K562 (cell line): ENCODE data around the gene FAM118B. TPM values are rescaled to one million over a fixed set of nuclear protein-coding genes. Genes with fewer than 3 reads are reported as not detected.

Source experiments
- BRD4 ChIP-seq: fragments of 200-600 bp; sonication (generic); IDR thresholded peaks from 2 replicates; pipeline ENCODE4 v1.6.1; 2017; ENCODE audit warnings: inconsistent platforms
- GTF2E2 ChIP-seq: fragments of 200-800 bp; sonication (Bioruptor generic); IDR thresholded peaks from 2 replicates; pipeline ENCODE4 v1.6.1; 2016; ENCODE audit warnings: missing genetic modification characterization, missing compliant biosample characterization
- ILF3 ChIP-seq: fragments of 450-650 bp; IDR thresholded peaks from 2 replicates; pipeline ENCODE4 v1.6.1; 2018; ENCODE audit warnings: antibody characterized with exemption, mild to moderate bottlenecking, moderate library complexity, borderline replicate concordance
- KDM1A ChIP-seq, 2 experiments: fragments of 450-650 bp; IDR thresholded peaks; 2 replicates each; pipeline ENCODE4 v1.6.1; 2016; ENCODE audit warnings: mild to moderate bottlenecking in 2 of 2
- KLF16 ChIP-seq: IDR thresholded peaks from 2 replicates; pipeline ENCODE4 v1.6.1; 2016; ENCODE audit warnings: antibody characterized with exemption
- MAFF ChIP-seq: IDR thresholded peaks from 2 replicates; pipeline ENCODE4 v1.6.1; 2012; ENCODE audit warnings: low read length, improper control_type of control experiment
- MCM7 ChIP-seq, 2 experiments: fragments of 450-650 bp; IDR thresholded peaks; 2 replicates each; pipeline ENCODE4 v1.6.1; 2016 to 2018
- MLLT1 ChIP-seq, 2 experiments: fragments of 450-650 bp; IDR thresholded peaks; 2 replicates each; pipeline ENCODE4 v1.6.1; 2016
- NFYB ChIP-seq: IDR thresholded peaks from 2 replicates; pipeline ENCODE4 v1.6.1; 2011; ENCODE audit warnings: mild to moderate bottlenecking, moderate library complexity; ENCODE audit not compliant: insufficient read length; ENCODE audit errors: extremely low read depth
- PHB ChIP-seq: fragments of 250-450 bp; sonication (Bioruptor Pico); IDR thresholded peaks from 2 replicates; pipeline ENCODE4 v1.5.0; 2021
- RUNX1 ChIP-seq: sonication (generic); IDR thresholded peaks from 2 replicates; pipeline ENCODE4 v1.6.1; 2016; ENCODE audit warnings: antibody characterized with exemption, low read depth
- ZBTB11 ChIP-seq, 3 experiments: fragments of 200-800 bp in 1 of 3; fragments of 250-450 bp in 1 of 3; fragments of 450-650 bp in 1 of 3; sonication (Bioruptor Pico) in 1 of 3; sonication (Bioruptor generic) in 1 of 3; formaldehyde crosslinking in 1 of 3; IDR thresholded peaks; 2 replicates each; pipeline versions ENCODE4 v1.6.1 to v1.8.0; 2016 to 2022; ENCODE audit warnings: mild to moderate bottlenecking in 2 of 3, missing genetic modification characterization in 2 of 3, missing compliant biosample characterization in 1 of 3, moderate library complexity in 1 of 3
- ZBTB12 ChIP-seq: fragments of 250-450 bp; sonication (Bioruptor Pico); IDR thresholded peaks from 2 replicates; pipeline ENCODE4 v1.4.0; 2020
- ZC3H4 ChIP-seq: sonication (generic); formaldehyde crosslinking; IDR thresholded peaks from 2 replicates; pipeline ENCODE4 v1.9.0; 2021; ENCODE audit warnings: missing genetic modification reagents, borderline replicate concordance
- ZNF395 ChIP-seq: fragments of 200-800 bp; sonication (Bioruptor generic); IDR thresholded peaks from 2 replicates; pipeline ENCODE4 v1.6.1; 2017; ENCODE audit warnings: missing genetic modification characterization, missing compliant biosample characterization
- ZNF584 ChIP-seq: fragments of 200-800 bp; sonication (Bioruptor generic); IDR thresholded peaks from 2 replicates; pipeline ENCODE4 v1.6.1; 2016; ENCODE audit warnings: low read depth, mild to moderate bottlenecking, missing genetic modification characterization, missing compliant biosample characterization
- ZNF707 ChIP-seq: fragments of 250-450 bp; sonication (Bioruptor Pico); conservative IDR thresholded peaks from 2 replicates; pipeline ENCODE4 v1.8.0; 2022; ENCODE audit warnings: inconsistent platforms, mild to moderate bottlenecking, moderate library complexity
- polyA plus RNA-seq, 8 experiments: library from polyadenylated mRNA; depleted of rRNA in 4 of 8; stranded (reverse) in 5 of 8; unstranded in 3 of 8; fragments of >200 nt; fragmentation: Nextera tagmentation in 2 of 8; fragmentation: Illumina TruSeq in 1 of 8; extraction: Ambion mirVana in 2 of 8; extraction: Trizol in 1 of 8; gene quantifications; 2 replicates each; pipeline versions ENCODE4 v1.2.1 to v1.2.3, GENCODE V29; 2011 to 2014; ENCODE audit warnings: inconsistent platforms in 1 of 8, missing spikeins in 1 of 8
- total RNA-seq, 7 experiments: library from RNA; depleted of rRNA in 6 of 7; stranded (reverse); fragments of >200 nt in 6 of 7; fragmentation: Illumina TruSeq in 2 of 7; extraction: Trizol in 2 of 7; gene quantifications; 2 replicates each; pipeline versions ENCODE4 v1.2.1 to v1.2.3, GENCODE V29; 2011 to 2021; ENCODE audit warnings: low replicate concordance in 1 of 7
- TF ChIP-seq, protein P1 (sequence below): fragments of 450-650 bp; IDR thresholded peaks from 2 replicates; pipeline ENCODE4 v1.6.1; 2016; ENCODE audit warnings: borderline replicate concordance

FAM118B gene
- total and polyA plus RNA-seq, 9 of the 15 experiments (the other 6 are each of a cell fraction or from before 2014, with no cell fraction given) = 12.0 to 49.0 (median 22.1) TPM

GRCh38 chr11:126268361-126268707 lies 56.8 kb downstream of the FAM118B start (continued):
- TF ChIP-seq ZBTB12 = no peak
- TF ChIP-seq MCM7 (IDR thresholded peaks at IDR 0.05) = no peak
- TF ChIP-seq KLF16 = no peak
- no peak for TF ChIP-seq ZNF395 (CRISPR knock-in tag)
- no peak for TF ChIP-seq PHB (CRISPR knock-in tag)
- TF ChIP-seq ZNF584 (CRISPR knock-in tag) = 0 out of 2 replicates have a peak, but pooled peaks have one; percentile 41
- no peak for TF ChIP-seq BRD4
- TF ChIP-seq ZC3H4 (CRISPR knock-in tag) = no peak
- no peak for TF ChIP-seq KDM1A (IDR thresholded peaks at IDR 0.05)
- TF ChIP-seq GTF2E2 (tag) = peak; percentile 59; the same call in 1 of the 2 replicates
- no peak for TF ChIP-seq ZBTB11 (CRISPR knock-in tag; IDR thresholded peaks at IDR 0.05)
- no peak for TF ChIP-seq ILF3
- no peak for TF ChIP-seq RUNX1
- TF ChIP-seq NFYB = no peak
- TF ChIP-seq ZNF707 (CRISPR knock-in tag) = no peak
- 0 out of 4 replicates have a peak, but pooled peaks of 1 of the 2 experiments have one; percentile 28 for TF ChIP-seq MLLT1 (IDR thresholded peaks at IDR 0.05)
- no peak for TF ChIP-seq MAFF
- TF ChIP-seq, protein P1, sequence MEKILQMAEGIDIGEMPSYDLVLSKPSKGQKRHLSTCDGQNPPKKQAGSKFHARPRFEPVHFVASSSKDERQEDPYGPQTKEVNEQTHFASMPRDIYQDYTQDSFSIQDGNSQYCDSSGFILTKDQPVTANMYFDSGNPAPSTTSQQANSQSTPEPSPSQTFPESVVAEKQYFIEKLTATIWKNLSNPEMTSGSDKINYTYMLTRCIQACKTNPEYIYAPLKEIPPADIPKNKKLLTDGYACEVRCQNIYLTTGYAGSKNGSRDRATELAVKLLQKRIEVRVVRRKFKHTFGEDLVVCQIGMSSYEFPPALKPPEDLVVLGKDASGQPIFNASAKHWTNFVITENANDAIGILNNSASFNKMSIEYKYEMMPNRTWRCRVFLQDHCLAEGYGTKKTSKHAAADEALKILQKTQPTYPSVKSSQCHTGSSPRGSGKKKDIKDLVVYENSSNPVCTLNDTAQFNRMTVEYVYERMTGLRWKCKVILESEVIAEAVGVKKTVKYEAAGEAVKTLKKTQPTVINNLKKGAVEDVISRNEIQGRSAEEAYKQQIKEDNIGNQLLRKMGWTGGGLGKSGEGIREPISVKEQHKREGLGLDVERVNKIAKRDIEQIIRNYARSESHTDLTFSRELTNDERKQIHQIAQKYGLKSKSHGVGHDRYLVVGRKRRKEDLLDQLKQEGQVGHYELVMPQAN = no peak; the same call in 1 of the 2 replicates
